Frontal cortex (tissue), 4 donors: ENCODE measurements around the gene MFSD11. TPM values are rescaled to one million over a fixed set of nuclear protein-coding genes. Genes with fewer than 3 reads are reported as not detected.
"Not testable (repeated sequence)": the region's sequence is repeated elsewhere in the genome, so short reads cannot be mapped to it uniquely, and the experiment has no call there.

Source experiments
- DNase-seq, 2 donors: peaks; one replicate each; pipeline ENCODE4 v3.0.0; 2012; ENCODE audit warnings: low spot score in 2 of 2
- FAIRE-seq: peaks from 2 replicates; lab custom pipeline; 2012; peaks lifted over from hg19 to GRCh38; lab: Jason Lieb, UNC
- total RNA-seq: library from RNA; depleted of rRNA; stranded (reverse); fragments of >200 nt; gene quantifications from one replicate; pipeline ENCODE4 v1.2.3, GENCODE V29; 2014
- donor health status: control.
- donor health status: control.
- donor health status: control.

The MFSD11 gene
- 73.0 TPM for total RNA-seq

DNA sequence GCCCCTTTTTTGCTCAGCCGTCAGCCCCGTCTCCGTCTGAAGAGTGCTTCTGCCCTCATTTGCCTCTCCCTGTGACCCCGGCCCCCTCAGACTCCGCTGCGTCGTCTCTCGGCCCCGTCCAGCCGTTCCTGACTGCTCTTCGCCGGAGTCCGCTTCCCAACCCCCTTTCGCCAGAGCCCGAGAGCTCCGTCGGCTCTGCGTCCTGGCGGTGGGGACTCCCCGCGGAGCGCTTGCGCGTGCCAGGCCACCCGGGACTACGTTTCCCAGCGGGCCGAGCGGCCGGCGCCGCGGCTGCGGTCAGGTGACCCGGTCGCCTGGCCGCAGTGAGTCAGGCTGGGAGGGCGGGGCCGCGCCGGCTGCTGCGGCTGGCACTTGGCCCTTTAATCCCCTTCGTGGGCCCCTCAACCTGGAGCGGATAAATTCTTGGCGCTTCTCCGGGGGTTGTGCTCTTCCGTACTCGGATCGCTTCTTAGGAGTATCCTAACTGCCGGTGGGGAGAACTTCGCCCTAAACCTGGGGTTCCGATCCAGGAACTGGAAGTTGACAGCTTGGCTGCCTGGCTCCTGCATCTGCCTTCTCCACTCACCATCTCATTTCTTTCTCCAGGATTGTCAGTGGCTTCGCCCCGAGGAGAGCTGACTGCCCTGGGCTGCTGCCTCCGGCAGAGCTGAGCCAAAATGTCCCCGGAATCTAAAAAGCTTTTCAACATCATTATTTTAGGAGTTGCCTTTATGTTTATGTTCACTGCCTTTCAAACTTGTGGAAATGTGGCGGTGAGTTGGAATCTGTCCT is at the start of gene MFSD11:
MFSD11 (plus strand) TSS at position 444 of the 792 bp plus-strand sequence; CDS start at position 678, 234 bp downstream.
- DNase-seq (peak; percentile 91 to 94), FAIRE-seq (no peak)

DNA sequence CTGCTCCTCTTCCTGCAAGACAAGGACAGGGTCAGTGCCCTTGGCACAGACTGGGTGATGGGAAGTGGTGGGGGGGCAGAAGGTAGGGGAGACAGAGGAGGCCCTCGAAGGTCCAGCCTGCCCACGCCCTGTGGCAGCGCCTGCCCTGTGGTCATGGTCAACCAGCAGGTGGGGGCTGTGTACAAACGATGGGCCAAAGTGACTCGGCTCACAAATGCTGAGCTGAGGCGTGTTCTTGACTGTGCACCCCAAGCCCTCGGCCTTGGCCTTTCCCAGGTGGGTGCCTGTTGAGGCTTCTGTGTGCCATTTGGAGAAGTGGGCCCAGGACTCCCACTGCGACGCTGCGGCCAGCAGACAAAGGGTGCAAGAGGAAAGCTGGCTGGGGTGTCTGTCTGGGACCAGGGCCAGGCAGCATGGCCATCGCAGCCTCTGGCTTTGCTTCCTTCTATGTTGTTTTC is 49.7 kb upstream of the MFSD11 start:
- FAIRE-seq = no peak
- DNase-seq = no peak

DNA sequence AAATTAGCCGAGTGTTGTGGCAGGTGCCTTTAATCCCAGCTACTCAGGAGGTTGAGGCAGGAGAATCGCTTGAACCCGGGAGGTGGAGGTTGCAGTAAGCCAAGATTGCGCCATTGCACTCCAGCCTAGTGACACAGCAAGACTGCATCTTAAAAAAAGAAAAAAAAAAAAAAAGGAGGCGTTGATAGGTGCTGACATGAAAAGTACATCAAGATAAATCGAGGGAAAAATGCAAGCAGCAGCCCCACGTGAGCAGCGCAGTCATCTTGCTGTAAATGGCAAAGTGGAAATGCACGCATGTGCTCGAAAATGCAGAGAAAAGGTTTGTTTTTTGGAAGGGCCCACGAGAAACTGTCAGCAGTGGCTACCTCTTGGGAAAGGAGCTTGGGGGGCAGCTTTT is 48.1 kb upstream of the MFSD11 start:
- FAIRE-seq = no peak
- no peak for DNase-seq

DNA sequence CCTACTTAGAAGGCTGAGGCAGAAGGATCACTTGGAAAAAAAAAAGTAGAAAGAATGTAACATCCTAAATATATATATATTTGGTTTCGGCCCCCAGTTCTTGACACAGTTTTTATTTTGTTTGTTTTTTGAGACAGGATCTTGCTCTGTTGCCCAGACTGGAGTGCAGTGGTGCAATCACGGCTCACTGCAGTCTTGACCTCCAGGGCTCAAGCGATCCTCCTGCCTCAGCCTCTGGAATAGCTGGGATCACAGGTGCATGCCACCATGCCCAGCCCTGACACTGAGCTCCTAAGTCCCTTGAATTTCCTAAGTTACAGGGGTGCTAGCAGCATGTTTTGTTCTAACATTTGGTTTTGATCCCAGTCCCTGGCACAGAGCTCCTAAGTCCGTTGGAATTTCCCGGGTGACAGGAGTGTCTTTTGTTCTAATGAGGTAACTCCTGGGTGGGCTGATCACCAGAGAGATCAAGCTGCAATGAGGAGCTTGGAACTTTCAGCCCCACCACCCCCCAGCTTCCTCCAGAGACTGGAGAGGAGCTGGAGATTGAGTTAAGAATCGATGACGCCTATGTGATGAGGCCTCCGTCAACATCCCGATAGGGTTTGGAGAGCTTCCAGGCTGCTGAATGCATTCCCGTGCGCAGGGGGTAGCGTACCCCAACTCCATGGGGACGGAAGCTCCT is 47.2 kb upstream of the MFSD11 start:
- no peak for FAIRE-seq
- DNase-seq = no peak

DNA sequence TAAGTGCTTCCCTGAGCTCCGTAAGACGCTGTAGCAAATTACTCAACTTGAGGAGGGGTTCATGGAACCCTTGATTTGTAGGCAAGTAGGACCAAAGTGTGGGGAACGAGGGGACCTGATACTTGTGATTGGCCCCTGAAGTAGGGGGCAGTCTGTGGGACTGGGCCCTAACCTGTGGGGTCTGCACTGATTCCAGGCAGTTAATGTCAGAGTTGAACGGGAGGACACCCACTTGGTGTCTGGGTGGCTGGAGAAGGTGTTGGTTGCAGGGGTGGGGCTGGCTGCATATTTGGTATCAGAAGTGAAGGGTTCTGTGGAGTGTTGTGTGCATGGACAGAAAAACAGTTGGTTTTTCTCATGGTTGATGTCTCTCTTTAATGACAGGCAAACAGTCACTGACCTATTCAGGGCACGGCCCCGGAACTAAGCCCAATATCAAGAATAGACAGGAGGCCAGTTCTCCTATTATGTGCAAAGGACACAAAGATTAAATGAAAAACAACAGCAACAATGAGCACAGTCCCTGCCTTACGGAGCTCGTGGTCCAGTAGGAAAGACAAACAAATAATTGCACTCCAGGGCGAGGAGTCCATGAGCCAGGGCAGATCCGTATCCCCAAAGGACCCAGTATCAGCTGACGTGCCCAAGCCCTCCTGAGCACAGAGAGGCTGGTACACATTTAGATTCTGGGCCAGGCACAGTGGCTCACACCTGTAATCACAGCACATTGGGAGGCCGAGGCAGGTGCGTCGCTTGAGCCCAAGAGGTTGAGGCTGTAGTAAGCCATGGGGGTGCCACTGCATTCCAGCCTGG is 46.3 kb upstream of the MFSD11 start:
- DNase-seq (no peak), FAIRE-seq (no peak)

DNA sequence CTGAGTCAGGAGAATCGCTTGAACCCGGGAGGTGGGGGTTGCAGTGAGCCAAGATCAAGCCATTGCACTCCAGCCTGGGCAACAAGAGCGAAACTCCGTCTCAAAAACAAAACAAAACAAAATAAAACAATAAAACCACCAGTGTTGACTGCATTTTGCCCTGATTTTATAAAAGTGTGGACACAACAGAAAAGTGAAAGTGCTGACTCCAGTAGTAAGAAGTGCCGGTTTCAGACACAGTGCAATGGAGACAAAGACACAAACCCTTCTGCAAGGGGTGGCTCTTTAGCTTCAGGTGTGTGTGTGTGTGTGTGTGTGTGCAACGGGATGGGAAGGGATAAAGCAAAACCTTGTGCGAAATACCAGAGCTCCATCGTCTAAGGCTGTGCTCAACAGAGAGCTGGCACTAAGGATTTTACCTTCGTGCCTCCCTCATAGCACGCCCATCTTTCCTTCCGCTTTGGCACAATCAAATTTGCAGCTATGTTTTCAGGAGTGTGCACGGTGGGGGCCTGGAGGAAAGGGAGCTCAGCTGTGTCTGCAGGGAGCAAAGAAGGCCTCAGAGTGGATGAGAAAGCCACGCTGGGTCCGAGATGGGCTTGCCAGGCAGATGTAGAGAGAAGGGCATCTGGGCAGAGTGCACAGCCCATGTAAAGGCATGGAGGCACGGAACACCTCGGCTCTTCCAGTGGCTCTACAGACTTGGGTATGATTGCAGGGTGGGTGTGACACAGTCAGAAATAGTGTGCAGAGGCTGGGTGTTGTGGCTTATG is 42.7 kb upstream of the MFSD11 start:
- no peak for DNase-seq
- FAIRE-seq = no peak

DNA sequence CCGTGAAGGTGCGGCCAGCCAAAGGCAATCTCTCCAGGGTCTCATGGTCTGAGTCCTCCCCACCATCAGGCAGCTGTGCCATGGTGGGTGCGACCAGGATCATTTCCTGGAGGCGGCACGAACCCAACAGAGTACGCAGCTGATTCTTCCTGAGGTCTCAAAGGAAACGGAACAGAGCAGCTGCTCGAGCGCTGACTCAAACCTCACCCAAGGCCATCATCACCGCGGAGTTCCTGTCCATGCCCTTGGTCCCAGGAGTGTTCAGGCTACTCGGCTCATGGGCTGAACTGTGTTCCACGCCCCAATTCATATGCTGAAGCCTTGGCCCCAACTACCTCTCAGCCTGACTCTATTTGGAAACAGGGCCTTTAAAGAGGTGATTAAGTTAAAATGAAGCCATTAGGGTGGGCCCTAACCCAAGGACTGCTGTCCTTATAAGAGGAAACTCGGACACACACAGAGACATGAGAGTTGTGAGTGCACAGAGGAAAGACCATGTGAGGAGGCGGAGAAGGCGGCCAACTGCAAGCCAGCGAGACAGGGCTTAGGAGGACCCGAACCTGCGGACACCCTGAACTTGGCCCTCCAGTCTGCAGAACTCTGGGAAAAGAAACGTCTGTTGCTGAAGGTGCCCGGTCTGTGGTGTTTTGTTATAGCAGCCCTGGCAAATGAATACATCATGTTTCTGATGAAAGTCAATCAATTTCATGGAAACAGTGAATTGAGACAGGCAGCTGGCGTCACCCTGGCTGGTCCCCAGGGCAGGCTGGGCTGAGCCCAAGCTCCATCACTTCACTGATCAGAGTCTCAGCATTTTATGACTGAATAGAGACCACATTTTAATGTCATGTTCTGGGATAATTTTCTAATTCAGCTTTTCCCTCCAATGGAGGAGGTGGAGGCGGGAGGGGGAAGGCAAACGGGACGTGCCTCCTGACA is 40.9 kb upstream of the MFSD11 start:
- FAIRE-seq = no peak
- no peak for DNase-seq

DNA sequence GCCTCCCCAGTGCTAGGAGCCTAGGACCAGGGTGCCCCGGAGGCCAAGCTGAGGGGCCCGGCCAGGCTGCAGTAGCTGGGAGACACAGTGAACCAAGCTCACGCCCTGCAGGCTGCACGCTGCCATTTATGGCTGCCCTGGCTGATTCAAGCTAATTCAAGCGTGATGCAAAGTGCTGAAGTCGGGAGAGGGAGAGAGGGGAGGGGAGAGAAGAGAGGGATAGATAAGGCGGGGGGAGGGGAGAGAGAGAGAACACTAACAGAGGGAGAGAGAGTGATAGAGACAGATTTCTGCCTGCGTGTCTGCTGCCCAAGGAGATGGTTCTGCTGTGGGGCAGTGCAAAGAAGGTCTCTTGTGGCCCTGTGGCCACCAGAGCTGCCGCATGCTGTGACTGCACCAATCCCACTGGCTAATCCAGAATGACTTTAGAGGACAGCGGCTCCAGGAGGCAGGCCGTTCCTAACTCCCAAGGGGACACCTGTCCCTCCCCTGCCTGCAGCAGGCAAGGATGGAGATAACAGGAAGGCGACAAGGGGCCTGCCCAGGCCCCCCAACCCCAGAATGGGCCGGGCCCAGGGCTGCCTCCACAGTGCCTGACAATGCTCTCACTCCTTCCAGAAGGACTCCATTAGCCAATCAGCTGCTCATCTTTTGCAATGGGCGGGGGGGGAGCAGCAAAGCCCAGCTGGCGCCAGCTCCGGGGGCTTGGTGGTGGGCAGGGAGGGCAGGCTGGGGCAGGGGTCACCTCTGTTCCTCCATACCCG is 40.0 kb upstream of the MFSD11 start:
- no peak for DNase-seq
- no peak for FAIRE-seq

DNA sequence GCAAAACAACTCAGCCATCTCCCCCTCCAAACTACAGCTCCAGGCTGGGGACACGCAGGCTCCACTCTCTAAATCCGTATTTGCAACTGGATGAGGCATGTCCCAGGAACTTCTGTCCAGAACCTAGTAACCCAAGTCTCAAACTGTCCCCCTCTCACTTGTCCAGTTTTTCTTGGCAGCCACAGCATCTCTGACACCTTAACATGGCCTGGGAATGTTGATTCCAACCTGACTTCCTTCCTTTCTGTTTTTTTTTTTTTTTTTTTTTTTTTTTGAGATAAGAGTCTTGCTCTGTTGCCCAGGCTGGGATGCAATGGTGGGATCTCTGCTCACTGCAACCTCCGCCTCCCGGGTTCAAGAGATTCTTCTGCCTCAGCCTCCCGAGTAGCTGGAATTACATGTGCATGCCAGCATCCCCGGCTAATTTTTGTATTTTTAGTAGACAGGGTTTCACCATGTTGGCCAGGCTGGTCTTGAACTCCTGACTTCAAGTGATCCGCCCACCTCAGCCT is 39.4 kb upstream of the MFSD11 start:
- DNase-seq, FAIRE-seq: not testable (repeated sequence)

DNA sequence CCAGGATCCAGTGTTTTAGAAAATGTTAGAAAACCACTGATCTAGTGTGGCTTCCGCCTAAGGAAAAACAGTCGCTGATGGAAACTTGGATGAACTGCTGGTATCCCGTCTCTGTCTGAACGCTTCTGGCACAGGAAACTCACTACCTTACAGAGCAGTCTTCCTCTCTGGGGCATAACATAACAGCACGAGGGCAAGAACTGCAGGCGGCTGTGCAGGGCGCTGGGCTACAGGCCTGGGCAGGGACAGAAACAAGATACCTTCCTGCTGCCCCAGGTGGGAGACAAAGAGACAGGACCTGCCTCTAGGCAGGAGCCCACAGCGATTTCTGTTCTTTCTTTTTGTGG is 37.7 kb upstream of the MFSD11 start:
- no peak for FAIRE-seq
- DNase-seq = no peak

DNA sequence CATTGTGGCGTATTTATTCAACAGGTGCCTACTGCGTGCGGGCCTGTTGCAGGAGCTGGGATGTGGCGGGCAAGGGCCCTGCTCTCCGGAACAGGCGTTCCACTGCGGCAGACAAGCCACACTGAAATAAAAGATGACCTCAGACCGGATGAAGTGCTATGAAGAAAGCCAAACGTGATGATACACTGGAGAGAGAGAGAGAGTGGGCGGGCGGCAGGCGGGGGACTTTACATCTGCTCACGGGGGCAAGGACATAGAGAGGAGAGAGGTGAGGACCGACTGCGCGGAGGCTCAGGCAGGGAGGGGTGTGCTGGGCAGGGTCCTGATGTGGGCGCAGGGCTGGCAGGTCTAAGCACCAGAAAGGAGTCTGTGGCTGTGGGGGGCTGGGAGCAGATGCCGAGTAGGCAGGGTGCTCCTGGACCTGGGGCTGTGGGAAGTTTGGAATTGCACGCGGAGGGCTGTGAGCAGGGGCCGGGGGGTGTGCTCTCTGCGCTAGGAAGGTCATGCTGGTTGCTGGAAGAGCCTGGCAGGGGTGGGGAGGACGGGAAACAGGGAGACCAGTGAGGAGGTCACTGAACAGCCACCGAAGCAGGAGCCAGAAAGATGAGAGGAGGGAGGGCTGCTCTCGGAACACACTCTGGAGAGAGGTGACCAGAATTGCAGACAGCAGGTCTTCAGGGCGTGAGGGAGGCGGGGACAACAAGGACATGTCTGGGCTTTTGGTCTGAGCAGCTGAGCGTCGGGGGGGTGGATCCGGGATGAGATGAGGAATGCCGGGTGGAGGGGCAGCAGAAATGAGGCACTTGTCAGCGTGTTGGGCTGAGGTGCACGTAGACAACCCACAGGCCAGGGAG is 37.1 kb upstream of the MFSD11 start:
- peak in 1 of 2 donors; percentile 72 for DNase-seq
- FAIRE-seq = no peak

DNA sequence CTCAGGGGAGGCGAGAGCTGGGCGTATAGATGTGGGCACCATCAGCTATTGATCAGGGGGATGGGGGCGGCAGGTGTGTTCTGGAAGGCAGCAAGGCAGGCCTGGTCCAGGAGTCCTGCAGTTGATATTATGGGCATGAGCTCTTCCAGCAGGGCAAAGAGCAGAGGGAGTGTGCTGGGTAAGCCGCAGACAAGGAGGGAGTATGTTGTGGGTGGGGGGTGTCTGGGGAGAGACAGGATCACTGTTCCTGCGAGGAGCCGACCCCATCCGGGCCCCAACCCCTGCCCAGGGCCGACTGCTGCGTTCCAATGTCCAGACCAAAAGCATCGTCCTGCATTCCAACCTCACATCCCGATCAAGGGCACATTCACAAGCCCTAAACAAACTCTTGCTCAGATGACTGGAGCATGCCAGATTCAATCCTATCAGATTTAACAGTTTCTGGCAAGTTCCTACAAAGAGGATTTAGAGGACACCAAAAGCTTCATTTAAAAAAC is 36.4 kb upstream of the MFSD11 start:
- FAIRE-seq (no peak), DNase-seq (no peak)

DNA sequence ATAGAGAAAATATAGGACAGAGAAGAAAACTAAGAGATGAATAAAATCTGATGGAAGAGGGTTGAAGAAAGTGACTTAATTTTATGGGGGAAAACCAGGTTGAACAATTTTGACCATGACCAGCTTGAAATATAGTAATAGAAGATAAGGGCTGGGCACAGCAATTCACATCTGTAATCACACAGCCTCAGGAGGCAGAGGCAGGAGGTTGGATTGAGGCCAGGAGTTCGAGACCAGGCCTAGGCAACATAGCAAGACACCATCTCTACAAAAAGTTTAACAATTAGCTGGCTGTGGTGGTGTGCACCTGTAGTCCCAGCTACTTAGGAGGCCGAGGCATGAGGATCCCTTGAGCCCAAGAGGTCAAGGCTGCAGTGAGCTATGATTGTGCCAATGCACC is 35.8 kb upstream of the MFSD11 start:
- FAIRE-seq (no peak), DNase-seq (no peak)

DNA sequence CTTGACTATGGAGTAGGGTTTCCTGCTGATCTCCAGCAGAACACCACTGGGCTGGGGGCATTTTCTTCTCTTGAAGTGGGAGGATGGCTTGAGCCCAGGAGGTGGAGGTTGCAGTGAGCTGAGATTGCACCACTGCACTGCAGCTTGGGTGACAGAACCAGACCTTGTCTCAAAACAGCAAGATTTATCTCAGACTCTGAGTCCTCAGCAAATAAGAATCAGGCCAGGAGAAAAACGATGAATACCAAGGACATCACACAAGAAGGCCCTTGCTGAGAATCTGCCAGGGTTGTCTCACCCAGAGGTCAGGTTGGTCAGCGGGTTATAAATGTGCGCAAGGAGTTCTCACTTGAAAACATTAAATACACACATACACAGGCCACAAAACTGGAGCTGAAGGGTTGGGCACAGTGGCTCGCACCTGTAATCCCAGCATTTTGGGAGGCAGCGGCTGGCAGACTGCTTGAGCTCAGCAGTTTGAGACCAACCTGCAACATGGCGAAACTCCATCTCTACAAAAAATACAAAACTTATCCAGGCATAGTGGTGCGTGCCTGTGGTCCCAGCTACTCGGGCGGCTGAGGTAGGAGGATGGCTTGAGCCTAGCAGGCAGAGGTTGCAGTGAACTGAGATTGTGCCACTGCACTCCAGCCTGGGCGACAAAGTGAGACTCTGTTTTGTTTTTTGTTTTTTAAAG is 34.8 kb upstream of the MFSD11 start:
- FAIRE-seq (no peak), DNase-seq (no peak)

DNA sequence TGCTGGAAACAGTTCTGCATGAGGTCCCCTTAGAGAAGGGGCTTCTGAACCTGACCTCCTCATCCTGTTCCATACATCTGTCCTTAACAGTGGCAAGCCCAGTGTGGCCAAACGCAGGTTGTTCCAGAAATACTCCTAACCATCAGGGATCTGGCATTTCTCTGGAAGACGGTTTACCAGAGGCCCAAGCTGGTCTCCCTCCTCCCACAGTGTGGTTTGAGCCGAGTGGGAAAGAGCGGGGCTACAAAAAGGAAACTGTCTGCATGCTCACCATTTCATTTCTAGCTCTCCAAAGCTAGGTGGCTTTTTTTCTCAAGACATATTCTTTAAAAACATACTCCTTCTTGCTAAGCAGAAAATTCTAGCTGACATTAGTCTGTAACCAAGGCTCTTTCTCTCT is 33.1 kb upstream of the MFSD11 start:
- FAIRE-seq = no peak
- no peak for DNase-seq

DNA sequence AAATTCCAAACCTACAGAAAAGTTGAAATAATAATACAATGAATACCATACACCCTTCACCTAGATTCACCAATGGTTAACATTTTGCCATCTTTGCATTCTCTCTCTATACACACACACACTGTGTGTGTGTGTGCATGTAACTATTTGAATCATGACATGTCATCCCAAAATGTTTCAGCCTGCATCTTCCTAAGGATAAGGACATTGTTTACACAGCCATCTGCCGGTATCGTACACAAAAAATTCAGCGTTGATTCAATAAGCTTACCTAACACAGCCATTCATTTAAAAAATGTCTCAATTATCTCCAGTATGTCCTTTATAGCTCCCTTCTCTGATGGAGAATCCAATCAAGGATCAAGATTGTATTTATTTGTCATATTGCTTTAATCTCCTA is 31.1 kb upstream of the MFSD11 start:
- FAIRE-seq (no peak), DNase-seq (no peak)
